SH-SY5Y (cell line): Measurements from ENCODE around the gene MYO10.

Experiments
- GATA2 ChIP-seq: IDR thresholded peaks from 2 replicates; pipeline ENCODE4 v1.6.1; 2011; ENCODE audit warnings: mild to moderate bottlenecking, low read depth, low read length
- GATA3 ChIP-seq: IDR thresholded peaks from 2 replicates; pipeline ENCODE4 v1.6.1; 2011; ENCODE audit warnings: low read depth, mild to moderate bottlenecking, low read length, moderate library complexity

MYO10 gene

DNA sequence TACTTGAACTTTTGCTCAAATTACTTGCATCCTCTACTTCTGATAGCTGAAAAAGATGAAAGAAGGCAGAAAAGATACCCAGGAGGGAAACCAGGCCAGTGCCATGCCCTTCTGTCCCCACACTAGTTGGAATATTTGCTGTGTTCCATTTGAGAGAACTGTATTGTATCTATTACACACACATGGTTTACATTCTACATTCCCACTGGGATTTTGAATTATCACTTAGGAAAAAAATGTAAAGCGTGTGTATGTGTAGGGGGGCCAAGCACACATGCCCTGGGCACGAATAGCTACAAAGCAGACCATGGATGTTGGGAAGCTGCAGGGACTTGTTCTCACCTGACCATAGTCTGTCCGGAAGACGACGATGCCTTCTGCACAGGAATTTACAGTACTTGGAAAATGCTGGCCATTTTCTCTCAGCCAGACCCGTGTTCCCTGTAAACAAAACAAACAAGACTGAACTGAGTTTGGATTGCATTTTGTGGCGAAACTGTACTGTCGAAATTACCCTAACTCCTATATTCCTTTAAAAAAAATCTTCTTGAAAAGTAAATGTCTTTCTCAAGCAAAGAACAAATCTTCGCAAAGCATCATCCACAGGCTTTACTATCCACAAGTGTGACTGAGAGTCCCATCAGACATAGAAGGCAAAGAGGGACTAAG is 58.7 kb downstream of the MYO10 start:
- TF ChIP-seq GATA2, result no peak
- no peak for TF ChIP-seq GATA3

DNA sequence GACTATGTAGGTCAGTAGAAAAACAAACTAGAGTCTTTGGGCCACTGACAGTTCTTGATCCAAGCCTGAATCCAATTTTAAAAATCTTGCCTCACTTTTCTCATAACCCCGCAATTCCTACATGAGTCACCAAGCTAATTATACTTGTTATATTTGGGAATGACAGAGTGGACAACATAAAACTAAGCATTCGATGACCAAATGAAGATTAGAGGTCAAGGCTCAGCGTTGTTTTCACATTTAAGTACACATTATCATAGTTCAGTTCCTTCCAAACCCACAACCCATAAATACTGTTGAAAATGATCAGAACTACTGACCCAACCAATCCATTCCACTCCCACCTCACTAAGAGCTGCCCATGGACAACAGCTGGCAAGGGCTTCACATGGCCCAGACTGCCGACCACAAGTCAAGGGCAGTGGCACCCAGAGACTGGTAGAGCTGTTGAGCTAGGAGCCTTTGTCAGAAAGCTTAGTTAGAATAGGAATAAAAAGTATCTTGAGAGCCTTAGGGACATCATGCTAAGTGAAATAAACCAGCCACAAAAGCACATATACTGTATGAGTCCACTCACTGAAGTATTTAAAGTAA is 64.2 kb downstream of the MYO10 start:
- TF ChIP-seq GATA2 (no peak), GATA3 (no peak)

- TF ChIP-seq GATA3 (no peak), GATA2 (no peak)
These were observed 65.2 kb downstream of the MYO10 start for GRCh38 chr5:16870878-16871277.

- TF ChIP-seq GATA2, result no peak
- TF ChIP-seq GATA3, result no peak
These were observed 66.0 kb downstream of the MYO10 start for GRCh38 chr5:16869821-16870796.

DNA sequence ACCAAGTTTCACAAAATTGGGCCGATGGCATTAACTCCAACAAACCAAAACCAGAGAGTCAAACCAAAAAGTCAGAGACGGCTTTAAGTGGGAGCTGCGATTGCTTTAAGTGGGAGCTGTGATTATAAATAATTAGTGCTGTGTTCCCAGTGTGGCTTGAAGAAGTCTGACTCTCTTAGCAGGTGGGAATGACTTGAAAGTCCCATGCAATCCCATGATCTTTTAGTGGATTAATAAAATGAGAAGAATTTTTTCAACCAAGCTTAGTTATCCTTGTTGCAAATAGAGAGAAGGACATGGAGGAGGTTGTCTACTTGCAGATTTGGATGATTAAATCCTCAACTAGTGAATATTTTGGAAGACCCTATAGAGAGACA is 68.5 kb downstream of the MYO10 start:
- no peak for TF ChIP-seq GATA2
- TF ChIP-seq GATA3, result no peak

DNA sequence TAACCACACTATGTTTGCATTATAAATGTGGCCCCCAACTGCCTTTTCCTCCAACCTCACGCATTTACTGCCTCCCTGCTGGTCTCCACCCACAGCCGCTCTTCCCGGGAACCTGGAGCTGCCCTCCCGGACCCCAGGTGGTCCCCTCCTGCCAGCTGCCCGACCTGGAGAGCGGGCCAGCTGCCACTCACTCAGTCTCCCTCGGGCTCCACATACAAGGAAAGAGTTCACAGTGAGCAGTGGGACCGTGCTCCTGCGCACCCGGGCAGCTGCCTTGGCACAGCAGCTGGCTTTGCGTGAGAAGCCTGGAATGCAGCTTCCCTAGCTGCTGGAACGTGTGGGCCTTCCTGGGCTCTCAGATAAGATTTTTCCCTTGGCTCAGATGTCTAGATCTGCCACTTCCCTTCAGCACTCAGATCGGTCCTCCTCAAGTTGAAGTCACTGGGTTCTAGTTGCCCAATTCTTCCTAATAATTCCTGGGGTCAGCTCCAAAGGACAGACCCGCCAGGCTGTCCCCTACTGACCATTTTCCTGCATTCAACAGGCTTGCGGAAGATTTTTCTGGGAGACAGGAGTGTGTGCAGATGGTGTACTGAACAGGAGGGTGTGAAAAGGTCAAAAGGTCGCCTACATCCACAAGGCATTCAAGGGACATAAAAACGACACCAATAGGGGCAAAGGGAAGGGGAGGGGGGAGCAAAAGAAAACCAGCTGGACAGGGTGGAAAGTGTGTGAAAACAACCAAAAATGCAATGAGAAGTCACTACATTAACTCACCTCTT is 69.1 kb downstream of the MYO10 start:
- TF ChIP-seq GATA3 (no peak), GATA2 (no peak)

GRCh38 chr5:16866273-16866672 is 69.8 kb downstream of the MYO10 start:
- TF ChIP-seq GATA2 (peak; percentile 78), GATA3 (peak; percentile 84)

- TF ChIP-seq GATA2, result no peak
- TF ChIP-seq GATA3, result no peak
These were observed 70.9 kb downstream of the MYO10 start for GRCh38 chr5:16865151-16865550.

- TF ChIP-seq GATA2, result no peak
- no peak for TF ChIP-seq GATA3
These were observed 71.4 kb downstream of the MYO10 start for GRCh38 chr5:16864631-16865131.

DNA sequence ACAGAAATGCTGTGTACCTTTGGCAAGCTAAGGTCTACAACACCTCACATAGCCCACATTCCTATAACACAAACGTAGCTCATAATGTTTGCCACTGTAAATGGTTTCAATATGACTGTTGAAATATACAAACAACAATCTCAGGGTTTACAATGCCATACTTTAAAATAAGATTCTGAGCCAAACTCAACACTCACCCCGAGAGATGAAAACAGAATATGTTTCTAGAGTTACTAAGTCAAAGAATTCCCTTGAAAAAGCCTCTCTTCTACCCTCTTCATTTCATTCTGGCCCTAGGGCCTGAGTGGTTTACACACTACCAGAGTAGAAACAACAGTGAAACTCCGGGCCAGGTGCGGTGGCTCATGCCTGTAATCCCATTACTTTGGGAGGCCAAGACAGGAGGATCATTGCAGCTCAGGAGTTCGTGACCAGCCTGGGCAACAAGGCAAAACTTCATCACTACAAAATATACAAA is 72.6 kb downstream of the MYO10 start:
- TF ChIP-seq GATA3 (no peak), GATA2 (no peak)

GRCh38 chr5:16862777-16863176 is 73.3 kb downstream of the MYO10 start:
- no peak for TF ChIP-seq GATA3
- no peak for TF ChIP-seq GATA2

- TF ChIP-seq GATA2, result no peak
- no peak for TF ChIP-seq GATA3
These were observed 76.7 kb downstream of the MYO10 start for GRCh38 chr5:16859346-16859745.

DNA sequence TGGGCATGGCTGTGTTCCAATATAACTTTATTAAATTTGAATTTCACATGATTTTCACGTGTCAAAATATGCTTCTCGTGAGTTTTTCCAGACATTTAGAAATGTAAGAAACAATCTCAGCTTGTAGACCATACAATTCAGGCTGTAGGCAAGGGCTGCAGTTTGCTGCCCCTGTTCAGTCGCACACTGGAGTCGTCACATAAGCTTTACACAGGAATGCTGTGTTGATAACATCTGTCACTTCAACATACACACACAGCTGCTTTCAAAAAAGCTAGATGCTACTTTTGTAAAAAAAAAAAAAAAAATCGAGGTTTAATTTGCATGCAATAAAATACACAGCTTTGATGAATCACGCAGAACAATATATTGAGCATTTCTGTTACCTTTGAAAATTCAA is 77.9 kb downstream of the MYO10 start:
- TF ChIP-seq GATA3 (peak; percentile 26; the same call in 1 of the 2 replicates), GATA2 (peak; percentile 65)
